Loucy (cell line): Measurements from ENCODE around the gene EDIL3.

ENCODE experiments used
- H2AFZ ChIP-seq: fragments of 200-600 bp; sonication (generic); 2 replicates; pipeline ENCODE4 v1.6.0; 2016; ENCODE audit warnings: antibody characterized with exemption, mild to moderate bottlenecking, low read length, moderate library complexity
- H3F3A ChIP-seq: fragments of 200-600 bp; 2 replicates; pipeline ENCODE4 v1.6.0; 2016; ENCODE audit warnings: antibody characterized with exemption, low read depth, mild to moderate bottlenecking
- H3K27me3 ChIP-seq: fragments of 200-600 bp; sonication (generic); 2 replicates; pipeline ENCODE4 v1.6.1; 2014; ENCODE audit warnings: low read length, mild to moderate bottlenecking; ENCODE audit not compliant: insufficient read depth, poor library complexity, severe bottlenecking
- H3K36me3 ChIP-seq: fragments of 200-600 bp; sonication (generic); 2 replicates; pipeline ENCODE4 v1.6.1; 2016; ENCODE audit warnings: low read length; ENCODE audit not compliant: insufficient read depth
- H3K4me1 ChIP-seq: fragments of 200-600 bp; sonication (generic); 2 replicates; pipeline ENCODE4 v1.5.1; 2014; ENCODE audit warnings: low read length, mild to moderate bottlenecking; ENCODE audit not compliant: insufficient read depth, poor library complexity, severe bottlenecking
- H3K4me2 ChIP-seq: fragments of 200-600 bp; sonication (generic); 2 replicates; pipeline ENCODE4 v1.6.0; 2014; ENCODE audit warnings: antibody characterized with exemption, low read length, low read depth, mild to moderate bottlenecking; ENCODE audit not compliant: poor library complexity, severe bottlenecking
- H3K4me3 ChIP-seq: fragments of 200-600 bp; sonication (generic); 2 replicates; pipeline ENCODE4 v1.5.1; 2014; ENCODE audit warnings: low read length, mild to moderate bottlenecking, mixed read lengths; ENCODE audit not compliant: poor library complexity, severe bottlenecking
- H3K79me2 ChIP-seq: fragments of 200-600 bp; sonication (generic); 2 replicates; pipeline ENCODE4 v1.6.1; 2014; ENCODE audit warnings: low read length; ENCODE audit not compliant: insufficient read depth
- H3K9ac ChIP-seq: fragments of 200-600 bp; sonication (generic); 2 replicates; pipeline ENCODE4 v1.6.0; 2014; ENCODE audit warnings: mild to moderate bottlenecking, low read depth, low read length, moderate library complexity; ENCODE audit not compliant: poor library complexity, severe bottlenecking
- H3K9me2 ChIP-seq: fragments of 200-600 bp; sonication (generic); replicated peaks from 2 replicates; pipeline ENCODE4 v1.6.1; 2016; ENCODE audit warnings: low read depth, low read length, mixed read lengths
- H3K9me3 ChIP-seq: fragments of 200-600 bp; sonication (generic); 2 replicates; pipeline ENCODE4 v1.6.1; 2014; ENCODE audit warnings: mild to moderate bottlenecking, antibody characterized with exemption, low read length, low read depth; ENCODE audit not compliant: insufficient read depth
- H4K20me1 ChIP-seq: fragments of 200-600 bp; sonication (generic); 2 replicates; pipeline ENCODE4 v1.6.0; 2014; ENCODE audit warnings: antibody characterized with exemption, low read length, mild to moderate bottlenecking; ENCODE audit not compliant: insufficient read depth, poor library complexity, severe bottlenecking
- EZH2phosphoT487 ChIP-seq: fragments of 200-600 bp; IDR thresholded peaks from 2 replicates; pipeline ENCODE4 v1.6.1; 2018; ENCODE audit warnings: antibody characterized with exemption, mild to moderate bottlenecking, moderate library complexity, borderline replicate concordance
- TF ChIP-seq, protein P1 (sequence below): fragments of 200-600 bp; sonication (generic); conservative IDR thresholded peaks from 2 replicates; pipeline ENCODE4 v1.5.1; 2014; ENCODE audit warnings: mild to moderate bottlenecking, antibody characterized with exemption, low read length

The EDIL3 gene

DNA sequence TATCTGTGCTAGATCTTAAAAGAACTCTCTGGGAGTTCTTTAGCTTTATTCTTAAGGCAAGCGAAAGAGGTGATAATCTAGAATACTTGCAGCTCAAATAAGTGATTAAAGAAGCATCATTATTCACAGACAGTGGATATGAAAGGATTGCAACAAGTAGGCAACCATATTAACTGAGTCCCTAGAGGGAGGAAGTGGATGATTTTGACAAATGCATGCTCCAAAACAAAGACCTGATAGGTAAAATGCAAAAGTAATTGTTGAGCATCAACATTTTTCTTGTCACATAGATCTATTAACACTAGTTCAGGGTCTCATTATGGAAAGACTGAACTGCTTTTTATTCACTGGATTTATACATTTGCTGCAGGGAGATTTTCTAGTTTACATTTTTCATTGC lies 109.1 kb downstream of the EDIL3 start:
- H3K36me3 ChIP-seq = no peaks in the 10 kb centered on the region
- no peaks in the 10 kb centered on the region for H3K4me1 ChIP-seq
- H4K20me1 ChIP-seq = no peaks in the 10 kb centered on the region
- no peak overlapping the region for H3K4me2 ChIP-seq
- no peaks in the 10 kb centered on the region for H3K9me3 ChIP-seq
- H3K9me2 ChIP-seq = no peaks in the 10 kb centered on the region
- no peak overlapping the region for H2AFZ ChIP-seq
- no peaks in the 10 kb centered on the region for H3F3A ChIP-seq
- no peak overlapping the region for H3K4me3 ChIP-seq
- no peaks in the 10 kb centered on the region for H3K79me2 ChIP-seq
- H3K9ac ChIP-seq = no peak overlapping the region
- TF ChIP-seq, protein P1, sequence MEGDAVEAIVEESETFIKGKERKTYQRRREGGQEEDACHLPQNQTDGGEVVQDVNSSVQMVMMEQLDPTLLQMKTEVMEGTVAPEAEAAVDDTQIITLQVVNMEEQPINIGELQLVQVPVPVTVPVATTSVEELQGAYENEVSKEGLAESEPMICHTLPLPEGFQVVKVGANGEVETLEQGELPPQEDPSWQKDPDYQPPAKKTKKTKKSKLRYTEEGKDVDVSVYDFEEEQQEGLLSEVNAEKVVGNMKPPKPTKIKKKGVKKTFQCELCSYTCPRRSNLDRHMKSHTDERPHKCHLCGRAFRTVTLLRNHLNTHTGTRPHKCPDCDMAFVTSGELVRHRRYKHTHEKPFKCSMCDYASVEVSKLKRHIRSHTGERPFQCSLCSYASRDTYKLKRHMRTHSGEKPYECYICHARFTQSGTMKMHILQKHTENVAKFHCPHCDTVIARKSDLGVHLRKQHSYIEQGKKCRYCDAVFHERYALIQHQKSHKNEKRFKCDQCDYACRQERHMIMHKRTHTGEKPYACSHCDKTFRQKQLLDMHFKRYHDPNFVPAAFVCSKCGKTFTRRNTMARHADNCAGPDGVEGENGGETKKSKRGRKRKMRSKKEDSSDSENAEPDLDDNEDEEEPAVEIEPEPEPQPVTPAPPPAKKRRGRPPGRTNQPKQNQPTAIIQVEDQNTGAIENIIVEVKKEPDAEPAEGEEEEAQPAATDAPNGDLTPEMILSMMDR = no peak
- no peak for TF ChIP-seq EZH2phosphoT487
- no peaks in the 10 kb centered on the region for H3K27me3 ChIP-seq

DNA sequence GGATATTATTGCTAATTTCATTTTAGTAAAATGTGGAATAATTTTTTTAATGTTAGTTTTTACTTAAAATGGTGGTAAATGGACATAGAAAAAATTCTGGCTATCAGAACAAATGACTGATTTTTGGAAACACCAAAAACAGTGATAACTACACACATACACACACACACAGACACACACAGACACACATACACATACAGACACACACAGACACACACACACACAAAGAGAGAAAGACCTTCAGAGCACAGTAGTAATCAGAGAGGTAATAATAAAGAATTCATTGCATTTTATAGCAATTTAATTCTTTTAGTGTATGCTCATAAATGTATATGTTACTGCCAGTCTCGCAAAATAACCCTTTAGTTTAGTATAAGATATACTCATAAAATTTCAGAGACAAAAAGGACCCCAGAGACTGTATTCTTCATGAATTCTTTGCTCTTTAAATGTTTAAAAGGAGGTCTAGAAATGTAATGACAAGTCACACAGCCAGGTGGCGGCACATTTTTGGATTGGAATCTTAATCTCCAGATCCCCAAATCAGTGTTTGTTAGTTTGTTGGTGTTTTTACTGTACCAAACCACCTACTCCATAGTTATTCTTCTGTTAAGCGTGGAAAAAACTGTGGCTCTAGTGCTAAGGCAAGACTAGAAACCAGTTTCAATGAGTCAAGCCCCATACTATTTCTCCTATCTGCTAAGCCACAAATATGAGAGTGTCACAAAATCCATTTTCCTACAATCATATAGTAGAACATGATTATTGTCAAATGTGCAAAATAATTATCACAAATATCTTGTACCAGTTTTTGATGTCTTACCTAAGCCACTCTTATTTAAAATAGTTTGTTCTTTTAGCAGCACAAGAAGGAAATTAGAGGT lies 109.9 kb downstream of the EDIL3 start:
- H4K20me1 ChIP-seq = no peaks in the 10 kb centered on the region
- H3F3A ChIP-seq = no peaks in the 10 kb centered on the region
- H3K4me3 ChIP-seq = no peak overlapping the region
- no peaks in the 10 kb centered on the region for H3K4me1 ChIP-seq
- no peaks in the 10 kb centered on the region for H3K27me3 ChIP-seq
- no peaks in the 10 kb centered on the region for H3K9me2 ChIP-seq
- no peak overlapping the region for H3K9ac ChIP-seq
- H2AFZ ChIP-seq = no peak overlapping the region
- no peaks in the 10 kb centered on the region for H3K79me2 ChIP-seq
- no peaks in the 10 kb centered on the region for H3K9me3 ChIP-seq
- H3K4me2 ChIP-seq = no peak overlapping the region
- no peaks in the 10 kb centered on the region for H3K36me3 ChIP-seq
- TF ChIP-seq EZH2phosphoT487 = no peak
- TF ChIP-seq, protein P1 = peak; percentile 79

DNA sequence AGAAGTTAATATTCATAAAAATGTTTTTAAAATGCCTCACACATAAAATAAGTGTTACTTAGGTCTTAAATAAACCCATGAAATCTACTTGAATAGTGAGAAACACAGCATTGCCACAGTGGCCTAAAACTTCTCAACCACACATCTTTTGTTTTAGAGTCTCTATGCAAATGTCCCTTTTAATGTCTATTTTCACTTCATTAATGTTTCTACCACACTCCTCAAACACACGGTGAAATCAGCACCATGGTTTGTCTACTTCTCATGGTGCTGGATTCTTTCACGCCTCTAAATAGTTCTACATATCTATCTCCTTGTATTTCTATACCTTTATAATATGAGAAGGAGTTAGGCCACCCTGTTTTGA lies 111.2 kb downstream of the EDIL3 start:
- TF ChIP-seq EZH2phosphoT487 = no peak
- TF ChIP-seq, protein P1 = no peak
- no peaks in the 10 kb centered on the region for H3K4me1 ChIP-seq
- no peaks in the 10 kb centered on the region for H3K27me3 ChIP-seq
- H3K9ac ChIP-seq = no peak overlapping the region
- H3K4me2 ChIP-seq = no peak overlapping the region
- no peaks in the 10 kb centered on the region for H3F3A ChIP-seq
- no peak overlapping the region for H3K4me3 ChIP-seq
- no peaks in the 10 kb centered on the region for H4K20me1 ChIP-seq
- H2AFZ ChIP-seq = no peak overlapping the region
- H3K9me2 ChIP-seq = no peaks in the 10 kb centered on the region
- H3K79me2 ChIP-seq = no peaks in the 10 kb centered on the region
- no peaks in the 10 kb centered on the region for H3K9me3 ChIP-seq
- no peaks in the 10 kb centered on the region for H3K36me3 ChIP-seq
